Brain microvascular endothelial cell (primary cell): ENCODE results near the gene PSMD6.
A peak's percentile ranks its signal among the peaks of the same experiment; 100 is the strongest.

Experiments
- DNase-seq: peaks from one replicate; pipeline ENCODE4 v3.0.0-alpha.2; 2020
- H3K27ac ChIP-seq: fragments of 250-450 bp; sonication (Bioruptor Pico); 2 replicates; pipeline ENCODE4 v1.5.1; 2020; ENCODE audit warnings: mild to moderate bottlenecking, moderate library complexity
- H3K27me3 ChIP-seq: fragments of 250-450 bp; sonication (Bioruptor Pico); replicated peaks from 2 replicates; pipeline ENCODE4 v1.5.1; 2020; ENCODE audit warnings: mild to moderate bottlenecking
- H3K36me3 ChIP-seq: fragments of 250-450 bp; sonication (Bioruptor Pico); replicated peaks from 2 replicates; pipeline ENCODE4 v1.5.1; 2020; ENCODE audit warnings: mild to moderate bottlenecking
- H3K4me3 ChIP-seq: 2 replicates; pipeline ENCODE4 v1.5.1; 2011; ENCODE audit warnings: low read depth, mild to moderate bottlenecking, control low read depth, low read length, moderate library complexity
- CTCF ChIP-seq: IDR thresholded peaks from 2 replicates; pipeline ENCODE4 v1.5.1; 2011; ENCODE audit warnings: low read depth, mild to moderate bottlenecking, moderate library complexity, low read length, control low read depth, inconsistent platforms; ENCODE audit errors: missing control alignments
- in situ Hi-C: cut with HindIII; loops from 2 replicates; pipeline ENCODE4 v1.10.0; 2017; ENCODE audit warnings: low sequenced_read_pairs, low pct_ligation_motif_present

PSMD6 gene

DNA sequence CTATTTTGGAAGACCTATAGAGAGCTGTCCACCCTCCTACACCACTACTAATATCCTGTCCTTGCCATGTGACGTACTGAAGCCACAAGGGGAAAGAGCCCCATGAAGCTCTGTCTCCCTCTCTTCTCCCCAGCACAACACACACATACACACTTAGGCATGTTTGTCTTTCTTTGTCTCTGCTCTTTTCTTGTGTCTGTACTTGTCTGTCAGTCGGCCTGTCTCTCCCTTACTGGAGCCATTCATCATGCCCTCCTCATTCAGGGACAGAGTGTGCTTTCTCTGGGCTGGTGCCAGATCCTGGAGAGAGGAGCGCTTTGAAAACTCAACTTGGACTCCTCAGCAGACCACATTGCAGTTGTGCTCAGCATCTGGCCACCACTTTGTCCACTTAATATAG lies 47.6 kb downstream of the PSMD6 start:
- Histone ChIP-seq H3K36me3 (peaks cover 2% of the 10 kb centered on the region), H3K27ac (peak overlapping the region; percentile 86), H3K4me3 (no peak overlapping the region), H3K27me3 (no peaks in the 10 kb centered on the region)
- in situ Hi-C loops = no loop called here
- peak; percentile 80 for DNase-seq
- TF ChIP-seq CTCF = no peak

- no peak for TF ChIP-seq CTCF
- no peak overlapping the region for H3K4me3 ChIP-seq
These were observed 48.8 kb downstream of the PSMD6 start for GRCh38 chr3:63974451-63974850.

GRCh38 chr3:63973406-63973805 lies 49.9 kb downstream of the PSMD6 start:
- Histone ChIP-seq H3K36me3 (no peaks in the 10 kb centered on the region), H3K27me3 (no peaks in the 10 kb centered on the region), H3K4me3 (no peak overlapping the region), H3K27ac (no peak overlapping the region)
- TF ChIP-seq CTCF = no peak
- no peak for DNase-seq
- in situ Hi-C loops = no loop called here

More at GRCh38 chr3:63974451-63974850, 48.8 kb downstream of the PSMD6 start:
- H3K36me3 ChIP-seq = no peaks in the 10 kb centered on the region
- no peak for DNase-seq
- H3K27ac ChIP-seq = no peak overlapping the region
- in situ Hi-C loops = no loop called here
- H3K27me3 ChIP-seq = no peaks in the 10 kb centered on the region

- H3K4me3 ChIP-seq = no peak overlapping the region
- in situ Hi-C loops = no loop called here
- H3K27ac ChIP-seq = peak overlapping the region; percentile 60
- DNase-seq = no peak
- H3K36me3 ChIP-seq = no peaks in the 10 kb centered on the region
- H3K27me3 ChIP-seq = no peaks in the 10 kb centered on the region
- no peak for TF ChIP-seq CTCF
These were observed 50.3 kb downstream of the PSMD6 start for GRCh38 chr3:63972987-63973386.

GRCh38 chr3:63972196-63972595 lies 51.1 kb downstream of the PSMD6 start:
- no peaks in the 10 kb centered on the region for H3K36me3 ChIP-seq
- in situ Hi-C loops = no loop called here
- H3K27me3 ChIP-seq = no peaks in the 10 kb centered on the region
- peak overlapping the region; percentile 60 for H3K27ac ChIP-seq
- DNase-seq = peak; percentile 87
- no peak for TF ChIP-seq CTCF
- no peak overlapping the region for H3K4me3 ChIP-seq
